HG03025 (cell line): ENCODE data around the gene AKAP9.
A peak's percentile ranks its signal among the peaks of the same experiment; 100 is the strongest.
"Not testable (repeated sequence)": the region's sequence is repeated elsewhere in the genome, so short reads cannot be mapped to it uniquely, and the experiment has no call there.

Experiments
- ATAC-seq: cut with Tn5 transposase; IDR thresholded peaks from one replicate; pipeline ENCODE4 v1.9.1; 2021; ENCODE audit warnings: mild to moderate bottlenecking, moderate library complexity; ENCODE audit not compliant: unreplicated experiment, low FRiP score

AKAP9 gene

GRCh38 chr7:91940572-91941341, at the start of gene AKAP9:
Gene AKAP9, plus strand, starts transcription at chr7:91940862. Its CDS starts 238 bp downstream, at chr7:91941100.
- peak; percentile 95 for ATAC-seq

DNA sequence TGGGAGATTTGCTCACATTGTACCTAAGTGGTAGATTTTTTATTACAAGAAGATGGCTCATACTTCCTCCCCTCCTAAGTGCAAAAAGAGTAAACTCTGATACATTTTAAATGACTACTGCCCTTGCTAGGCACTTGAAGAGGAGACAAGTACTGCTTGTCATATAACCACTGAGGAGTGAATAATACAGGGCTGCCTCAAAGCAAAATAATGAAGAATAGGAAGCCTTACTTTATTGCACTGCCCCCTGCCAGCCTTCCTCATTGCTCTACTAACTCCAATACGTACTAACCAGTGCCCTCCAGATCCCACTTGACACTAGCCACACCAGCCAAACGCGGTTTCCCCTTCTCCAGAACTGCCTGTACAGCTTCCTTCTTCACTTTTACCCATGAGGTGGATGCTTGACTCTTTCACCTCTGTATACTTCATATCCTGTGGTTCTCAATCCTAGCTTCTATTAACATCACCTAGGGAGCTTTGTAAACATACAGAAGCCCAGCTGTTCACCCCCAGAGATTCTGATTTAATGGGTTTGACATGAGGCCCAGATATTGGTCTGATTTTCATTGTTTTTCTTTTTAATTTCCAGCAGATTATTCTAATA, 48.5 kb upstream of the AKAP9 start:
- ATAC-seq, result no peak

DNA sequence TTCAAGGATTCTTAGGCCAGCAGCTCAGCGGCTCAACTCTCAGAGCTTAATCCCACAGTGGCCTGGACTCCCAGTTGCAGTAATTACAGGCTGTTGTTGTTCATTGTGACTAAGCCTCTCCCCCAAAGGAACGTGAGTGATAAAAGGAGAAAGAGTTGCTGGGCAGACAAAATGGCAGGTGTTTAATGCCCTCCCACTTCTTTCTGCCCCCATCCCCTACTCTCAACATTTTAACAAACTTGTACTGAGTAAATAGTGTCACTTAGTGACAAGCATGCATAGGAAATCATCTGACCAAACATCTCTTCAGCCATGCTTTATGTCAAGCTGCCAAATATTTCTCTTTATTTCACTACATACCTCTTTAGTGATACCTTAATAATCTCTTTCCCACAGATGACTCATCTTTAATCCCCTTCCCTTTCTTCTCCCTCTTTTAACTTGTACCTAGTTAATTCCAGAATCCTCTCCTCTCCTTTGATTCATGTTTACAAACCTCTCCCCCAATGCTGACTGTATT, 47.8 kb upstream of the AKAP9 start:
- no peak for ATAC-seq

GRCh38 chr7:91893699-91894098, 47.0 kb upstream of the AKAP9 start:
- ATAC-seq, result not testable (repeated sequence)

DNA sequence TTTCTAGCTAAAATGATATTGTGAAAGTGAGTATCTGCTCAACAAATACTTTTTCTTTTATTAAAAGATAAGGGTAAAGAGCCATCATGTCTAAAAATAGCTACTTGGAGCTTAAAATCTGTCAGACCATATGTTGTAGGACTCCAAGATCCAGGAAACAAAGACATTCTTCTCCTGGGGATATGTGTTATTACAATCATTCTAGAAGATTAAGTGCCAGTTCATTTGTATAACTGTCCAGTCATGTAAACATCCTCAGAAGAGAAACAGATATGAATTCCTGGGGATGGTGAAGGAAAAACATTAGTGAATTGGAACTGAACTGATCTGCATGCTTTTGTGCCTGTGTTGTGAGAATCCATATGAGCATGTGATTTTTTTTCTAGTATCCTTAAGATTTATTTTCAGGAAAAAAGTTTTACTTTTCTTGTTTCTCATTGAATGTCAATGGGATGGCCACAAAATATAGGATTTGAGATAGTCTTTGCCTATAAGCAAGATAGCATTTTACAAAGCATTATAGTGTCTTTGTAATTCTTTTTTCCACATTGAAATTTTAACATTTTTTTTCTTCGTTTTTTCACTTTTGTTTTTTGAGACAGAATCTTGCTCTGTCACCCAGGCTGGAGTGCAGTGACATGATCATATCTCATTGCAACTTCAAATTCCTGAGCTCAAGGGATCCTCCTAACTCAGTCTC, 45.7 kb upstream of the AKAP9 start:
- no peak for ATAC-seq

GRCh38 chr7:91898240-91898992, 42.2 kb upstream of the AKAP9 start:
- no peak for ATAC-seq

DNA sequence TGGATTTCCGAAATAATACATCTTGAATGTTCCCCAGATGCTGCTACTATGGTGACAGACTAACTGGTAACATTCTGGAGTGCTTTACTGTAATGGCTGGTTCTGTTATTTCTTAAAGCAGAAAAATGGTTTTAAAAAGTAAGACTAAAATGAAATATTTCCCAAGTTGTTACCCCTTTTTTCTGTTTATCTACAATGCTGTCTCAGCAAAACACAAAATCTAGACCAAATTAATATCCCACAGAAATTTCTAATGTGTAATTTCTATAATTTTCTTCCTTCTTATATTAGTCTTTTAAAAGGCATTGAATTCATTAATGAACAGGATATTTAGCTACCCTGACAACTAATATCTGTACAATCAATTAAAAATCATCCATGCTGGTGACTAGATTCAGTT, 41.1 kb upstream of the AKAP9 start:
- ATAC-seq, result no peak

DNA sequence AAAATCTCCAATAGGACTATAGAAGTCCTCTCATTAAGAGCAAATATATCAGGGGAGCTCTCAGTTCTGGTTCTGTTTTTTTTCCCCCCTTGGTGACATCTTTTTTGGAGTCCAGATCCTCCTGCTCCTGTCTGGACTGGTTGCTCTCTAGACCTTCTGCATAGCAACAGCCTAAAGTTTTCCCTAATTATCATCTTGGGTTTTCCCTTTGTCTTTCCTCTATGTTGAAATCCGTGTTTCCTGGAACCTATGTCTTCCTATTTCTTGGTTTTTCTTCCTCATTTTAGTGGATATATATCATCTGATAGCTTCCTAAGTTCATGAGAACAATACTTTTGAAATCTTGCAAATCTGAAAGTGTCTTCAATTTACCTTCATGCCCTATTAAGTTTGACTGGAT, 30.5 kb upstream of the AKAP9 start:
- no peak for ATAC-seq

- no peak for ATAC-seq
Observed at GRCh38 chr7:91911121-91911520, 29.5 kb upstream of the AKAP9 start.

- ATAC-seq, result no peak
Observed at GRCh38 chr7:91912494-91912893, 28.2 kb upstream of the AKAP9 start.

GRCh38 chr7:91913612-91914011, 27.1 kb upstream of the AKAP9 start:
- ATAC-seq, result no peak

GRCh38 chr7:91915401-91916050, 25.1 kb upstream of the AKAP9 start:
- ATAC-seq, result no peak

DNA sequence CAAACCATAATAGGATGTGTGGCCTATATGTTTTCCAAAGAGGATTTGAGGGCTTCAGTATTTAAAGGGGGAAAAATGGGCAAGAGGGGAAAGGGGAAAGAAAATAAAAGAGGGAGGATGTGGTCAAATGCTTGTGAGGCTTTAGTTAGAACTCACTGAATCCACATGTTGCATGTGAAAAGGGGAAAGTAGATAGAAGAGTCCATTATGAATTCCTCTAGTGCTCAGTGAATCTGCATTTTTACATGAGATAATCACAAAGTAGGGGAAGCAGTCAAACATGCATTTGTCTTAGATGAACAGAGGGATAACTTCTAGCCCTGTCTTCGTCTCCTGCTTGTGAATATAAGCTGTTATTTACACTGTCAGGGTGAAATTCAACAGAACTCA, 24.6 kb upstream of the AKAP9 start:
- ATAC-seq, result no peak

GRCh38 chr7:91918356-91918755, 22.3 kb upstream of the AKAP9 start:
- no peak for ATAC-seq

GRCh38 chr7:91922857-91923256, 17.8 kb upstream of the AKAP9 start:
- ATAC-seq, result no peak

- ATAC-seq, result no peak
Observed at GRCh38 chr7:91927912-91928311, 12.8 kb upstream of the AKAP9 start.

DNA sequence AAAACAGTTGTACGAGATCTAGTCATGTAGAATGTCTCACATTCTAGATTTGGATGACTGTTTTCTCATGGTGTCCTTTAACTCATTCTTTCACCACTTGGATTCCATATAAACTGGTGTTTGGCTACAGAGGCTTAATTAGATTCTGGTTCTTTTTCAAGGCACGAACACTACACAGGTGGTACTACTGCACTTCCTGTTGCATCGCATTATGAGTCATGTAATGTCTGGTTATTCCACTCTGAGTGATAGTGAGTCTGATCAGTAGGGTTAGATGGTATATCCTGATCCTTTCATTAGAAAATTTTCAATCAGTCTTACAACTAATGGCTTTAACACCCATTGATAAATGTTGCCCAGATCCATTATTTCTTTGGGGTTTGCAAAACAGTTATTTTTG, 11.2 kb upstream of the AKAP9 start:
- no peak for ATAC-seq

- ATAC-seq, result peak; percentile 12
Observed at GRCh38 chr7:91940171-91940570, 491 bp upstream of the AKAP9 start.

GRCh38 chr7:91941450-91941849, 788 bp downstream of the AKAP9 start:
- no peak for ATAC-seq

DNA sequence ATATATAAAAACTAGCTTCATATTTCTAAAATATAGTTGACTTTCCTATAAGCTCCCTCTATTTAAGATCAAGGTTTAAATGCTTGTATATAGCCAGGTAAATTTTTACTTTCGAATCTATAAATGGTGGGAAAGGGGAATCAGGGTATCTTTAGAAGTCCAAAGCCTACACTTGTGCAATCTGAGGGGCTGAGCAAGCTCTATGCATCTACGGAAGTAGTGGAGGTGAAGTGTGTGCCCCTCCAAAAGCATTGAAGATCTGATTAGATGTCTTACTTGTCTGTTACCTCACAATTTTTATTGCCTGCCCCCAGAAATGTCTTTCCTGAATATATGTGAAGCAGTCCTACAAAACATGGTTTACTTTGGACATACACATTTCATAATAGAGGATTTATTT, 1.6 kb downstream of the AKAP9 start:
- no peak for ATAC-seq
